Middle frontal gyrus (tissue), 1 donor: ENCODE data around the gene PRMT9.

Experiments used
- DNase-seq: peaks from one replicate; pipeline ENCODE4 v3.0.0-alpha.2; 2015; ENCODE audit warnings: low spot score; ENCODE audit errors: extremely low spot score

The PRMT9 gene

GRCh38 chr4:147625733-147626132, 58.2 kb downstream of the PRMT9 start:
- no peak for DNase-seq

GRCh38 chr4:147620315-147620714, 63.6 kb downstream of the PRMT9 start:
- DNase-seq = no peak

GRCh38 chr4:147617841-147618691, 65.9 kb downstream of the PRMT9 start:
- DNase-seq = no peak

- peak; percentile 95 for DNase-seq
Measured at GRCh38 chr4:147617173-147617840, 66.7 kb downstream of the PRMT9 start, which contains the start of gene TMEM184C. Gene TMEM184C (plus strand): TSS chr4:147617397. CDS start chr4:147617957, 560 bp downstream.

GRCh38 chr4:147616849-147617172, 67.2 kb downstream of the PRMT9 start:
- DNase-seq = no peak

GRCh38 chr4:147610686-147611085, 73.3 kb downstream of the PRMT9 start:
- DNase-seq = no peak

GRCh38 chr4:147607471-147607870, 76.5 kb downstream of the PRMT9 start:
- no peak for DNase-seq

- no peak for DNase-seq
Measured at GRCh38 chr4:147605499-147605898, 78.5 kb downstream of the PRMT9 start.

- DNase-seq = no peak
Measured at GRCh38 chr4:147599769-147600168, 84.2 kb downstream of the PRMT9 start.

- DNase-seq = no peak
Measured at GRCh38 chr4:147599206-147599605, 84.8 kb downstream of the PRMT9 start.

- no peak for DNase-seq
Measured at GRCh38 chr4:147597561-147597960, 86.4 kb downstream of the PRMT9 start.

GRCh38 chr4:147596981-147597380, 87.0 kb downstream of the PRMT9 start:
- no peak for DNase-seq

GRCh38 chr4:147596377-147596776, 87.6 kb downstream of the PRMT9 start:
- no peak for DNase-seq

GRCh38 chr4:147594578-147594977, 89.4 kb downstream of the PRMT9 start:
- DNase-seq = no peak

GRCh38 chr4:147594107-147594506, 89.9 kb downstream of the PRMT9 start:
- no peak for DNase-seq

GRCh38 chr4:147591106-147591505, 92.9 kb downstream of the PRMT9 start:
- no peak for DNase-seq

- peak; percentile 53 for DNase-seq
Measured at GRCh38 chr4:147590249-147590920, 93.6 kb downstream of the PRMT9 start.

- no peak for DNase-seq
Measured at GRCh38 chr4:147589586-147589985, 94.4 kb downstream of the PRMT9 start.
